GM12878 (cell line): ENCODE data around the gene MCM5. TPM values are rescaled to one million over a fixed set of nuclear protein-coding genes. Genes with fewer than 3 reads are reported as not detected.

ENCODE experiments used
- ATAC-seq: fragments of 200-7000 bp; cut with Tn5 transposase; 3 replicates; pipeline ENCODE4 v1.9.1; 2020; ENCODE audit warnings: mild to moderate bottlenecking, moderate library complexity
- BruUV-seq: library from RNA; stranded (reverse); fragments of 400-500 nt; replicated peaks from 2 replicates; lab custom pipeline; 2021; lab: Mats Ljungman, UMichigan
- CTCF ChIA-PET: fragments of 300-600 bp; sonication (Branson Sonifier 250); formaldehyde crosslinking; extraction: SDS; loops from one replicate; lab custom pipeline; 2021; ENCODE audit warnings: inconsistent platforms; lab: Yijun Ruan, JAX
- POLR2A ChIA-PET: fragments of 350-600 bp; formaldehyde crosslinking; extraction: SDS; loops from one replicate; lab custom pipeline; 2021; ENCODE audit warnings: inconsistent platforms; lab: Charles Lee
- RAD21 ChIA-PET: fragments of 300-600 bp; sonication (Branson Sonifier 250); formaldehyde crosslinking; loops from one replicate; lab custom pipeline; 2023; ENCODE audit warnings: antibody characterized with exemption; ENCODE audit not compliant: unreplicated experiment; lab: Charles Lee
- SMC1A ChIA-PET: fragments of 300-600 bp; sonication (Branson Sonifier 250); formaldehyde crosslinking; loops from one replicate; lab custom pipeline; 2023; ENCODE audit not compliant: unreplicated experiment, uncharacterized antibody; lab: Charles Lee
- DNase-seq: peaks from one replicate; pipeline ENCODE4 v3.0.0-alpha.2; 2011; ENCODE audit warnings: low read depth, low spot score
- FAIRE-seq: peaks from 3 replicates; lab custom pipeline; 2011; peaks lifted over from hg19 to GRCh38; lab: Jason Lieb, UNC
- H2AFZ ChIP-seq: 2 replicates; pipeline ENCODE4 v1.6.0; 2011; ENCODE audit warnings: low read depth, low read length, control low read depth; ENCODE audit not compliant: control insufficient read depth
- H3K27ac ChIP-seq: 2 replicates; pipeline ENCODE4 v1.5.1; 2011; ENCODE audit warnings: control low read depth; ENCODE audit not compliant: control insufficient read depth, insufficient read depth
- H3K27me3 ChIP-seq, 2 experiments: replicated peaks in 1 of 2; 2 replicates each; pipeline versions ENCODE4 v1.6.0 to v1.6.1; 2011; ENCODE audit warnings: low read length in 1 of 2; ENCODE audit not compliant: control insufficient read depth in 2 of 2, insufficient read depth in 2 of 2
- H3K36me3 ChIP-seq, 2 experiments: 2 replicates each; pipeline ENCODE4 v1.5.1; 2011; ENCODE audit warnings: low read length in 1 of 2; ENCODE audit not compliant: control insufficient read depth in 2 of 2, insufficient read depth in 2 of 2
- H3K4me1 ChIP-seq: 2 replicates; pipeline ENCODE4 v1.6.1; 2011; ENCODE audit warnings: mild to moderate bottlenecking, low read length, moderate library complexity, mixed read lengths; ENCODE audit not compliant: control insufficient read depth, insufficient read depth
- H3K4me2 ChIP-seq: 2 replicates; pipeline ENCODE4 v1.6.0; 2011; ENCODE audit warnings: control low read depth; ENCODE audit not compliant: control insufficient read depth, insufficient read depth
- H3K4me3 ChIP-seq: fragments of 200-600 bp; sonication (generic); 2 replicates; pipeline ENCODE4 v1.5.1; 2016
- H3K79me2 ChIP-seq: 2 replicates; pipeline ENCODE4 v1.6.0; 2011; ENCODE audit warnings: low read length; ENCODE audit not compliant: control insufficient read depth, insufficient read depth
- H3K9ac ChIP-seq: 2 replicates; pipeline ENCODE4 v1.8.0; 2011; ENCODE audit warnings: low read length, control low read depth, mixed read lengths; ENCODE audit not compliant: control insufficient read depth, insufficient read depth
- H3K9me3 ChIP-seq: replicated peaks from 3 replicates; pipeline ENCODE4 v1.5.1; 2011; ENCODE audit warnings: mild to moderate bottlenecking, low read length; ENCODE audit not compliant: control insufficient read depth, insufficient read depth
- H4K20me1 ChIP-seq: 2 replicates; pipeline ENCODE4 v1.6.0; 2011; ENCODE audit not compliant: control insufficient read depth, insufficient read depth
- CBFB ChIP-seq: IDR thresholded peaks from 2 replicates; pipeline ENCODE4 v1.6.1; 2016; ENCODE audit warnings: antibody characterized with exemption, low read depth
- CBX5 ChIP-seq: sonication (generic); IDR thresholded peaks from 2 replicates; pipeline ENCODE4 v1.6.1; 2016; ENCODE audit warnings: low read depth, moderate library complexity, mild to moderate bottlenecking, inconsistent platforms
- CHD1 ChIP-seq: IDR thresholded peaks from 2 replicates; pipeline ENCODE4 v1.6.1; 2012; ENCODE audit warnings: low read depth, low read length, improper control_type of control experiment
- CREM ChIP-seq: IDR thresholded peaks from 2 replicates; pipeline ENCODE4 v1.6.1; 2014; ENCODE audit warnings: antibody characterized with exemption, low read depth
- FOS ChIP-seq: IDR thresholded peaks from 3 replicates; pipeline ENCODE4 v1.6.1; 2011; ENCODE audit warnings: borderline replicate concordance; ENCODE audit not compliant: insufficient read length; ENCODE audit errors: extremely low read depth
- HDGF ChIP-seq: fragments of 450-650 bp; IDR thresholded peaks from 2 replicates; pipeline ENCODE4 v1.6.1; 2016; ENCODE audit warnings: antibody characterized with exemption
- IKZF1 ChIP-seq: fragments of 450-650 bp; conservative IDR thresholded peaks from 2 replicates; pipeline ENCODE4 v1.6.1; 2017; ENCODE audit warnings: antibody characterized with exemption, mild to moderate bottlenecking
- IKZF2 ChIP-seq, 2 experiments: fragments of 450-650 bp; IDR thresholded peaks; 2 replicates each; pipeline ENCODE4 v1.6.1; 2017; ENCODE audit warnings: mild to moderate bottlenecking in 2 of 2, moderate library complexity in 2 of 2
- JUND ChIP-seq: IDR thresholded peaks from 2 replicates; pipeline ENCODE4 v1.6.1; 2012; ENCODE audit warnings: low read depth, mild to moderate bottlenecking, low read length, improper control_type of control experiment, moderate library complexity
- KDM1A ChIP-seq: fragments of 200-600 bp; sonication (generic); IDR thresholded peaks from 2 replicates; pipeline ENCODE4 v1.6.1; 2016; ENCODE audit warnings: borderline replicate concordance
- MYC ChIP-seq: IDR thresholded peaks from 2 replicates; pipeline ENCODE4 v1.6.1; 2011; ENCODE audit warnings: mild to moderate bottlenecking, low read length, moderate library complexity, inconsistent platforms; ENCODE audit not compliant: insufficient read depth, insufficient replicate concordance, insufficient read length, severe bottlenecking
- PML ChIP-seq: IDR thresholded peaks from 2 replicates; pipeline ENCODE4 v1.6.1; 2012; ENCODE audit warnings: low read length, inconsistent platforms
- POU2F2 ChIP-seq: IDR thresholded peaks from 3 replicates; pipeline ENCODE4 v1.6.1; 2011; ENCODE audit warnings: low read depth, mild to moderate bottlenecking, low read length, borderline replicate concordance
- RB1 ChIP-seq: fragments of 450-650 bp; formaldehyde crosslinking; IDR thresholded peaks from 2 replicates; pipeline ENCODE4 v1.6.1; 2017; ENCODE audit warnings: mild to moderate bottlenecking, borderline replicate concordance
- RELB ChIP-seq: fragments of 450-650 bp; IDR thresholded peaks from 2 replicates; pipeline ENCODE4 v1.6.1; 2017; ENCODE audit warnings: low read depth, mild to moderate bottlenecking, moderate library complexity
- SMC3 ChIP-seq: IDR thresholded peaks from 2 replicates; pipeline ENCODE4 v1.6.1; 2011; ENCODE audit warnings: low read length, improper control_type of control experiment, borderline replicate concordance
- TAF1 ChIP-seq: IDR thresholded peaks from 2 replicates; pipeline ENCODE4 v1.6.1; 2011; ENCODE audit warnings: mild to moderate bottlenecking, low read depth, low read length, borderline replicate concordance
- ZBTB33 ChIP-seq: fragments of 450-650 bp; IDR thresholded peaks from 2 replicates; pipeline ENCODE4 v1.6.1; 2017; ENCODE audit warnings: mild to moderate bottlenecking
- ZNF384 ChIP-seq: IDR thresholded peaks from 2 replicates; pipeline ENCODE4 v1.6.1; 2012; ENCODE audit warnings: low read depth, mild to moderate bottlenecking, low read length, improper control_type of control experiment, borderline replicate concordance
- WGBS: methylation state at CpG from one replicate; pipeline ENCODE4 v1.1.6; 2016; ENCODE audit warnings: low lambda C conversion rate; ENCODE audit not compliant: insufficient replicate concordance, insufficient coverage; ENCODE audit errors: missing lambda C conversion rate; 5-methylcytosine and 5-hydroxymethylcytosine counted together
- in situ Hi-C: fragments of 300-500 bp; cut with MboI; formaldehyde crosslinking; loops from 9 replicates; pipeline ENCODE4 v1.14.3; 2018; ENCODE audit warnings: mixed read lengths
- intact Hi-C: fragments of 100-400 bp; cut with micrococcal nuclease; formaldehyde crosslinking; loops from one replicate; pipeline ENCODE4 v1.14.2; 2022; ENCODE audit not compliant: unreplicated experiment
- polyA plus RNA-seq, 11 experiments: library from polyadenylated mRNA; depleted of rRNA in 4 of 11; unstranded in 6 of 11; stranded (reverse) in 5 of 11; fragments of >200 nt; fragmentation: Nextera tagmentation in 4 of 11; fragmentation: Illumina TruSeq in 1 of 11; extraction: Ambion mirVana in 4 of 11; extraction: Trizol in 1 of 11; gene quantifications; 1 replicate in 1 of 11; 2 replicates in 10 of 11; pipeline versions ENCODE4 v1.2.1 to v1.2.3, GENCODE V29; 2011 to 2016; ENCODE audit warnings: inconsistent platforms in 2 of 11, missing spikeins in 2 of 11, low read depth in 1 of 11
- total RNA-seq, 4 experiments: library from RNA; depleted of rRNA in 3 of 4; stranded (reverse); fragments of >200 nt in 3 of 4; fragmentation: Illumina TruSeq in 1 of 4; extraction: Trizol in 1 of 4; gene quantifications; 2 replicates each; pipeline versions ENCODE4 v1.2.1 to v1.2.3, GENCODE V29; 2013 to 2021

The MCM5 gene
- total and polyA plus RNA-seq, 10 of the 15 experiments (the other 5 are each of a cell fraction or from before 2014, with no cell fraction given): 14.1 to 360 (median 164) TPM

- in situ Hi-C loops: loop anchor here (25.0 kb wide), 1 partner anchor 1088 kb away; the partner anchor contains the start of gene FOXRED2
- TF ChIP-seq CBFB (no peak), ZNF384 (no peak), CHD1 (no peak), TAF1 (no peak), RB1 (no peak), IKZF2 (IDR thresholded peaks at IDR 0.05) (no peak), RELB (no peak), IKZF1 (no peak), CREM (no peak), HDGF (no peak), MYC (no peak), KDM1A (no peak), JUND (no peak), POU2F2 (no peak), CBX5 (no peak), ZBTB33 (no peak), FOS (no peak), SMC3 (no peak), PML (no peak)
- TF ChIP-seq, all 136 proteins: peak for 0
Measured at GRCh38 chr22:35424761-35425160, 24.8 kb downstream of the MCM5 start.

More at GRCh38 chr22:35424761-35425160, 24.8 kb downstream of the MCM5 start:
- Histone ChIP-seq H3K36me3 (peaks cover 33 to 58% of the 10 kb centered on the region in 2 experiments; a peak in 3 of 4 replicates), H3K9ac (no peak overlapping the region), H3K27ac (no peak overlapping the region), H3K4me1 (no peaks in the 10 kb centered on the region), H2AFZ (no peak overlapping the region), H3K4me3 (no peak overlapping the region), H3K79me2 (no peaks in the 10 kb centered on the region), H3K27me3 (no peaks in the 10 kb centered on the region), H4K20me1 (no peaks in the 10 kb centered on the region; the same call in 1 of the 2 replicates), H3K4me2 (no peak overlapping the region), H3K9me3 (no peaks in the 10 kb centered on the region)
- SMC1A ChIA-PET: interaction anchor here (3.1 kb wide), 1 partner anchor 14 kb away, joined by 8 read pairs; no protein-coding TSS in a partner anchor
- POLR2A ChIA-PET: interaction anchor here (1.0 to 1.1 kb wide), 2 partner anchors 9 to 10 kb away, joined by 3 read pairs; no protein-coding TSS in a partner anchor
- ATAC-seq: no peak
- no TSS peak for BruUV-seq
- RAD21 ChIA-PET: no interaction called here
- FAIRE-seq: no peak
- CTCF ChIA-PET: no interaction called here
- DNase-seq: no peak
- intact Hi-C loops: no loop called here
- WGBS: 89% methylated on average over 7 of the region's 7 CpGs
